B cell (primary cell): ENCODE results near the gene JMJD1C. TPM values are rescaled to one million over a fixed set of nuclear protein-coding genes. Genes with fewer than 3 reads are reported as not detected.
A peak's percentile ranks its signal among the peaks of the same experiment; 100 is the strongest.

ENCODE experiments used
- ATAC-seq: fragments of 200-7000 bp; cut with Tn5 transposase; one replicate; pipeline ENCODE4 v1.10.0; 2021; ENCODE audit warnings: low read depth, mild to moderate bottlenecking, moderate number of reproducible peaks, moderate library complexity
- CTCF ChIA-PET: fragments of 350-600 bp; sonication (Branson Sonifier 250); formaldehyde crosslinking; loops from one replicate; lab custom pipeline; 2021; ENCODE audit warnings: antibody characterized with exemption, inconsistent platforms; lab: Charles Lee
- POLR2A ChIA-PET: fragments of 350-600 bp; sonication (Branson Sonifier 250); formaldehyde crosslinking; loops from one replicate; lab custom pipeline; 2021; ENCODE audit warnings: antibody characterized with exemption; lab: Charles Lee
- DNase-seq: peaks from one replicate; pipeline ENCODE4 v3.0.0; 2013
- H2AFZ ChIP-seq: 2 replicates; pipeline ENCODE4 v1.6.1; 2012; ENCODE audit warnings: mild to moderate bottlenecking, low read depth, low read length; ENCODE audit not compliant: insufficient read depth, poor library complexity, severe bottlenecking
- H3K27ac ChIP-seq, 2 donors: 1 replicate in 1 of 2; 2 replicates in 1 of 2; pipeline ENCODE4 v1.5.1; 2012 to 2013; ENCODE audit warnings: low read length in 2 of 2, mild to moderate bottlenecking in 2 of 2, moderate library complexity in 1 of 2
- H3K27me3 ChIP-seq, 4 experiments: fragments of 200-600 bp in 1 of 4; sonication (generic) in 1 of 4; replicated peaks in 1 of 4; 1 replicate in 2 of 4; 2 replicates in 2 of 4; pipeline versions ENCODE4 v1.6.1 to v1.7.0; 2013 to 2016; ENCODE audit warnings: low read length in 3 of 4, mild to moderate bottlenecking in 2 of 4, mixed read lengths in 1 of 4, moderate library complexity in 1 of 4; ENCODE audit not compliant: insufficient read depth in 4 of 4, control insufficient read depth in 3 of 4; ENCODE audit errors: control extremely low read depth in 1 of 4
- H3K36me3 ChIP-seq, 2 experiments: replicated peaks in 1 of 2; 1 replicate in 1 of 2; 2 replicates in 1 of 2; pipeline versions ENCODE4 v1.6.1 to v1.7.1; 2013; ENCODE audit warnings: low read length in 1 of 2; ENCODE audit not compliant: insufficient read depth in 2 of 2, control insufficient read depth in 1 of 2; ENCODE audit errors: control extremely low read depth in 1 of 2, extremely low read depth in 1 of 2
- H3K4me1 ChIP-seq, 2 donors: fragments of 200-600 bp in 1 of 2; sonication (generic) in 1 of 2; 1 replicate in 1 of 2; 2 replicates in 1 of 2; pipeline versions ENCODE4 v1.5.1 to v1.6.1; 2013 to 2017; ENCODE audit warnings: low read length in 2 of 2; ENCODE audit not compliant: control insufficient read depth in 2 of 2, insufficient read depth in 2 of 2
- H3K4me2 ChIP-seq: replicated peaks from 2 replicates; pipeline ENCODE3; 2012; ENCODE audit warnings: mild to moderate bottlenecking, low read depth, low read length; ENCODE audit not compliant: poor library complexity, severe bottlenecking
- H3K4me3 ChIP-seq, 5 experiments: fragments of 200-600 bp in 1 of 5; sonication (generic) in 1 of 5; 1 replicate in 3 of 5; 2 replicates in 2 of 5; pipeline versions ENCODE4 v1.5.1 to v1.7.0; 2011 to 2016; ENCODE audit warnings: low read length in 4 of 5, mild to moderate bottlenecking in 4 of 5, low read depth in 2 of 5, control low read depth in 1 of 5, moderate library complexity in 1 of 5; ENCODE audit not compliant: insufficient read depth in 1 of 5; ENCODE audit errors: control extremely low read depth in 1 of 5, extremely low read depth in 1 of 5
- H3K79me2 ChIP-seq: fragments of 200-600 bp; sonication (generic); one replicate; pipeline ENCODE4 v1.6.0; 2016; ENCODE audit warnings: low read length; ENCODE audit not compliant: control insufficient read depth, insufficient read depth
- H3K9ac ChIP-seq: fragments of 200-600 bp; sonication (generic); 2 replicates; pipeline ENCODE4 v1.6.1; 2017; ENCODE audit warnings: mild to moderate bottlenecking, low read length, moderate library complexity
- H3K9me3 ChIP-seq, 3 donors: one replicate each; pipeline versions ENCODE4 v1.6.1 to v1.7.1; 2013; ENCODE audit warnings: low read length in 2 of 3; ENCODE audit not compliant: control insufficient read depth in 2 of 3, insufficient read depth in 1 of 3; ENCODE audit errors: control extremely low read depth in 1 of 3
- H4K20me1 ChIP-seq: 2 replicates; pipeline ENCODE4 v1.6.0; 2012; ENCODE audit warnings: mild to moderate bottlenecking, low read length; ENCODE audit not compliant: insufficient read depth, control insufficient read depth, poor library complexity, severe bottlenecking
- H3K27ac Mint-ChIP-seq: one replicate; pipeline ENCODE4 v1.8.0; 2021; ENCODE audit warnings: mixed read lengths
- H3K27me3 Mint-ChIP-seq: one replicate; pipeline ENCODE4 v1.8.0; 2021; ENCODE audit warnings: mixed read lengths
- H3K4me1 Mint-ChIP-seq: one replicate; pipeline ENCODE4 v1.8.0; 2021; ENCODE audit warnings: mixed read lengths
- H3K4me3 Mint-ChIP-seq: one replicate; pipeline ENCODE4 v1.8.0; 2021; ENCODE audit warnings: mixed read lengths
- H3K9me3 Mint-ChIP-seq: one replicate; pipeline ENCODE4 v1.8.0; 2022; ENCODE audit warnings: mixed read lengths; ENCODE audit not compliant: insufficient read depth
- CTCF ChIP-seq: fragments of 200-600 bp; IDR thresholded peaks from one replicate; pipeline ENCODE4 v1.8.0; 2022; ENCODE audit warnings: antibody characterized with exemption, mild to moderate bottlenecking
- EZH2 ChIP-seq: IDR thresholded peaks from 2 replicates; pipeline ENCODE4 v1.6.1; 2012; ENCODE audit warnings: borderline replicate concordance, low read depth, mild to moderate bottlenecking, moderate library complexity, low read length; ENCODE audit not compliant: insufficient read depth, poor library complexity, severe bottlenecking
- WGBS: methylation state at CpG from one replicate; pipeline ENCODE4 v1.1.5; 2013; ENCODE audit warnings: missing lambda C conversion rate; ENCODE audit not compliant: insufficient coverage; 5-methylcytosine and 5-hydroxymethylcytosine counted together
- intact Hi-C: fragments of 100-400 bp; cut with micrococcal nuclease; formaldehyde crosslinking; loops from one replicate; pipeline ENCODE4 v1.10.0; 2022
- polyA plus RNA-seq: library from polyadenylated mRNA; depleted of rRNA; stranded (reverse); fragments of >200 nt; gene quantifications from 2 replicates; pipeline ENCODE4 v1.2.3, GENCODE V29; 2012
- total RNA-seq, 2 donors: library from RNA; stranded (reverse); fragments of 120-200 nt in 1 of 2; gene quantifications; 1 replicate in 1 of 2; 2 replicates in 1 of 2; pipeline versions ENCODE4 v1.2.3 to v1.2.4, GENCODE V29; 2013 to 2022

The JMJD1C gene
- total and polyA plus RNA-seq, 2 donors (not counting 1 experiment from before 2014, with no cell fraction given): 81.8 to 235 TPM

DNA sequence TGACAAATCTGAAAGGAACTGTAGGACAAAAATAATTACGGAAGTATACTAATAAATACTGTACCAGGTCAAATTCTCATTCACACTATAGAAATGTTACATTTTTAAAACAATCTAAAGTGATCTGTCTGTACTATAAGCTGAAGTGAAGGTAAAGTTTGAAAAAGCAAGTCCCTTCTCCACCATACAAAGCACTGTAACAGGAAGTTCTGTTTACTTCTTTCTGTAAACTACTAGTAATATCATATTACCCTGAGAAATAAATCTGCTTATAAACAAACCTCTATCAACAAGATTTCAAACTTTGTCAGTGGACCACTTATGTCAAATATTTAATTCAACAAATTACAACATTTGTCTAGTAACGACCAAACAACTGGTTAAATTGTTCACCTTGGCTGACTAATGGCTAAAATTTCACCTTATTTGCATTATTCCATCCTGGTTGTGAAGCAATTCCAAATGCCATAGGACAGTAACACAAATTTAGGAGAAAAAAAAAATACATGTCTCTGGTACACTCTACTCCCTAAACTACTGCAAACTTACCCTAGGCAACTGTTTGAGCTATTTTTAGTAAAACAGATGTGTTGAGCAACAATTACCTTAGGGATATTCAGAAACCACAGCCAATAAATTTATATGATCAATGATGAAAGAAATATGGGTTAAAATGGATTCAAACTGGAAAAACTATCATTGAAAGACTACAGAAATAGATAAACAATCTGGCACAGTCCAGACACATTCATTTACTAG is 206.7 kb downstream of the JMJD1C start:
- peak overlapping the region in 2 of 5 experiments; percentile 3 to 60 for H3K4me3 ChIP-seq
- no peaks in the 10 kb centered on the region for H3K9me3 Mint-ChIP-seq
- ChIA-PET CTCF (interaction anchor here (1.1 to 1.6 kb wide), 3 partner anchors 10 to 461 kb away, joined by 4 read pairs; no protein-coding TSS in a partner anchor), POLR2A (interaction anchor here (1.6 kb wide), 1 partner anchor 10 kb away, joined by 6 read pairs; no protein-coding TSS in a partner anchor)
- H2AFZ ChIP-seq: no peak overlapping the region
- peaks cover 0 to 11% of the 10 kb centered on the region in 2 experiments for H3K36me3 ChIP-seq
- H3K4me1 Mint-ChIP-seq: peaks cover 81% of the 10 kb centered on the region
- no peaks in the 10 kb centered on the region for H3K9me3 ChIP-seq
- peak overlapping the region; percentile 77 for H3K4me2 ChIP-seq
- no CpG with 5 or more reads among the region's 2 CpGs for WGBS
- peaks cover 99% of the 10 kb centered on the region for H3K79me2 ChIP-seq
- intact Hi-C loops: loop anchor here (1.0 to 10.0 kb wide), 2 partner anchors 7 to 734 kb away; no protein-coding TSS in a partner anchor
- peaks cover 70 to 87% of the 10 kb centered on the region in 2 donors for H3K4me1 ChIP-seq
- peak overlapping the region; percentile 60 for H3K9ac ChIP-seq
- TF ChIP-seq EZH2 (no peak), CTCF (no peak)
- H3K27ac ChIP-seq: peak overlapping the region in 1 of 2 donors; percentile 73
- DNase-seq (no peak), ATAC-seq (no peak)
- H3K4me3 Mint-ChIP-seq: peak overlapping the region; percentile 73
- no peaks in the 10 kb centered on the region for H3K27me3 ChIP-seq
- H4K20me1 ChIP-seq: peaks cover 71% of the 10 kb centered on the region
- H3K27ac Mint-ChIP-seq: peak overlapping the region; percentile 88
- H3K27me3 Mint-ChIP-seq: no peaks in the 10 kb centered on the region
